Stimulated activated CD4-positive, alpha-beta T cell treated with anti-CD3 and anti-CD28 coated beads, Interleukin-12 subunit alpha, Interleukin-12 subunit beta, amount 100 ng/mL, for 48 hours (primary cell): ENCODE measurements around the gene ARID1A.
"Not testable (repeated sequence)": the region's sequence is repeated elsewhere in the genome, so short reads cannot be mapped to it uniquely, and the experiment has no call there.

ENCODE experiments used
- DNase-seq, 3 donors: peaks; one replicate each; pipeline ENCODE4 v3.0.0-alpha.2; 2020; ENCODE audit warnings: low read depth in 2 of 3, low spot score in 1 of 3

Gene ARID1A

DNA sequence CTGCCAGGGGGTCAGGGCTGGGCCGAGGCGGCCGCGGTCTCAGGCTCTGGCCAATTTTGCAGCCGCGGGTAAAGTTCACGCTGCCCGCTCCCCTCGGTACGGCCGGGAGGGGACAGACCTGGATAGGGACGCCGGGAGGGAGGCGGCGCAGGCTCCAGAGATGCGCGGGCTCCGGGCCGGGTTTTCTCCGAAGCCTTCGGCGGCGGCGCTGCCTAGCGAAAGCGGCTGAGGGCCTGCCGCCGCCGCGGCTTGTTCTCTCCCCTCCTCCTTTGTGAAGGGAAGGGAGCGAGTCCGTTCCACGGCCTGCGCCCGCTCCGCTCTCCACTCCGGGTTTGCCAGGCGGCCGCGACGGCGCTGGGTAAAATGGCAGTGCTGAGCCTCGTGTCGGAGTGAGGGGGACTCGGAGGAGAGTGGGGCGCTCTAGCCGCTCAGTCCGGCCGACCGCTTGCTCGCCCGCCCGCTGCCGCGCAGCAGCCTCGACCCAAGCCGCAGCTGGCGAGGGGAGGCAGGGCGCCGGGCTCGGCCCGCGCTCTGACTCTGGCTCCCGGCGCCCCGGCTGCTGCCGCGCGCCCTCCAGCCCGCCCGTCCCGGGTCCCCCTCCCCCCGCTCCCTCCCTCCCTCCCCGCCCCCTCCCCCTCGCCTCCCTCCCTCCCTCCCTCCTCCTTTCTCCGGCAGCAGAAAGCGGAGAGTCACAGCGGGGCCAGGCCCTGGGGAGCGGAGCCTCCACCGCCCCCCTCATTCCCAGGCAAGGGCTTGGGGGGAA, at the start of gene ARID1A:
ARID1A (plus strand) TSS at position 660 of the 763 bp plus-strand sequence. CDS start 389 bp downstream, outside the sequence.
- peak; percentile 88 to 90 (median 88) for DNase-seq

DNA sequence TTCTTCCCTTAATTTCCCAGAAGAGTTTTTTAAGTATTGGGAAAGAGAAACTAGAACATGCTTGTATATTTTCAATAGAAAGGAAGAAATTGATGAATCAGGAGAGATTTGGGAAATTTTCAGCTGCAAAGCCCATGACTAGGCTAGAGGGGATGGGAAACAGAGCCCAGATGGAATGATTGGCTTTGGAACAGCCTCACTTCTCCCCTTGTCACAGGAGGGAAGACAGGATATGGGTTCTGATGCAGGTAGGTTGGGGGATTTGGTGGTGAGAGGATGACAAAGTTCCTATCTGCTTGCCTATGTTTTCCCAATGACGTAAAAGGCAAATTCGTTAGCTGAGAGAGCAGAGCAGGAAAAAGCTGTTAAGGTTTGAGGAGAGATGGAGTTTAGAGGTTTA, 31.0 kb upstream of the ARID1A start:
- no peak for DNase-seq

DNA sequence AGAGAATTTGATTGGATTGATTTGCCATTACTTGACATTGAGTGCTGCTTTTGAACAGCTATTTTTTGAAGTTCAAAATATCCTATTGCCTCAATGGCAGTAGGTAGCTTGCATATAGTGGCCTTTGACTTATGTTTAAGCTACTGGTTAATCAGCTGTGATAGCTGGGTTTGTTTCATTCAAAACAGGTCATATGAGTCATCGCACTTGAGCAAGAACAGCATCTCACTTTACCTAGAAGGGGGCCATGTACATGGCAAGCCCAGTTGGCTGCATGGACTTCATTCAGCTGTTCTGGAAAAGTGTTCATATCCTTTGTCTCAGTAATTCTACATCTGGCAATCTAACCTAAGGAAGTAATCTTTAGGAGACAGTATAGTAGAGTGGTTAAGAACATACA, 29.0 kb upstream of the ARID1A start:
- DNase-seq, result no peak

DNA sequence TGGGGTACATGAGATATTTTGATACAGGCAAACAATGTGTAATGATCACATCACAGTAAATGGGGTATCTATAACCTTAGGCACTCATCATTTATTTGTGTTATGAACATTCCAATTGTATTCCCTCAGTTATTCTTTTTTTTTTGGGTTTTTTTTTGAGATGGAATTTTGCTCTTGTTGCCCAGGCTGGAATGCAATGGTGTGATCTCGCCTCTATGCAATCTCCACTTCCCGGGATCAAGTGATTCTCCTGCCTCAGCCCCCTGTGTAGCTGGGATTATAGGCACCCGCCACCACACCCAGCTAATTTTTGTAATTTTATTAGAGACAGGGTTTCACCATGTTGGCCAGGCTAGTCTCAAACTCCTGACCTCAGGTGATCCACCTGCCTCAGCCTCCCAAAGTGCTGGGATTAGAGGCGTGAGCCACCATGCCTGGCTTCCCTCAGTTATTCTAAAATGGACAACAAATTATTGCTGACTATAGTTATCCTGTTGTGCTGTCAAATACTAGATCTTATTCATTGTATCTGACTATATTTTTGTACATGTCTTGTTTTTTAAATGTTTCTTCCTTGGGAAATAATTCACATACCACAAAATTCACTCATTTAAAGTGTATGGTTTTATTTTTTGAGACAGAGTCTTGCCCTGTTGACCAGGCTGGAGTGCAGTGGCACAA, 27.6 kb upstream of the ARID1A start:
- not testable (repeated sequence) for DNase-seq

DNA sequence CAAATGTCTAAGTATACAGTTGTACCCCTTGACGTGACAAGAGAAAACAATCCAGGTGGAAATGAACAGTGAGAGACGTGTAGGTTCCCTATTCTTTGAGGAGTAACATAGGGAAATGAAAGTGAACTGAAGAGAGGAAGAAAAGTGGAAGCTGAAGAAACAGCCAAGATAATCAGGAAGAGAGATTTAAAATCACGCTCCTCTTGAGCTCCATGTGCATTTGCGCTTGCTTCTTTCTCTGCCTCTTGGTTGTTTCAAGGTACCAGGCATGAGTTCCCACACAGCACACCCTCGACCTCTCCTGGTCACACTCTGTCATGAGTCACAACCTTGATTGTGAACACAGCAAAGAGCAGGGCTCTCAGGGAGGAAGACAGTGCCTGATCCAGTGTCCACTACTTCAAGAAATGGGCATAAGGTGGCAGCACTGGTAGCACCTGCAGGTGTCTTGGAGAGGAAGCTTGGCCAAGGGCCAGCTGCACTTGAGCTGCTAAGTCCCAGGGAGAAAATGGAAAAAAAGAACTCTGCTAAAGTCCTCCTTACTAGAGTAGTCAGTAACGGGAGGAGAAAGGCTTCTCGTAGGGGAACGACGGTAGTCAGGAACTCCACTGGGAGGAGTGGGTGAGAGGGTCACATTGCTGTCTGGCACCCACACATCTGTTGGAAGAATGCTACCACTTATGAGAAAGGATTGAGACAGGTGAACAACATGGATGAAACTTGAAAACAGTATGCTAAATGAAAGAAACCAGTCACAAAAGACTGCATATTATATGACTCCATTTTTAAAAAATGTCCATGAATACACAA, 18.3 kb upstream of the ARID1A start:
- DNase-seq, result peak in 1 of 3 donors; percentile 31

DNA sequence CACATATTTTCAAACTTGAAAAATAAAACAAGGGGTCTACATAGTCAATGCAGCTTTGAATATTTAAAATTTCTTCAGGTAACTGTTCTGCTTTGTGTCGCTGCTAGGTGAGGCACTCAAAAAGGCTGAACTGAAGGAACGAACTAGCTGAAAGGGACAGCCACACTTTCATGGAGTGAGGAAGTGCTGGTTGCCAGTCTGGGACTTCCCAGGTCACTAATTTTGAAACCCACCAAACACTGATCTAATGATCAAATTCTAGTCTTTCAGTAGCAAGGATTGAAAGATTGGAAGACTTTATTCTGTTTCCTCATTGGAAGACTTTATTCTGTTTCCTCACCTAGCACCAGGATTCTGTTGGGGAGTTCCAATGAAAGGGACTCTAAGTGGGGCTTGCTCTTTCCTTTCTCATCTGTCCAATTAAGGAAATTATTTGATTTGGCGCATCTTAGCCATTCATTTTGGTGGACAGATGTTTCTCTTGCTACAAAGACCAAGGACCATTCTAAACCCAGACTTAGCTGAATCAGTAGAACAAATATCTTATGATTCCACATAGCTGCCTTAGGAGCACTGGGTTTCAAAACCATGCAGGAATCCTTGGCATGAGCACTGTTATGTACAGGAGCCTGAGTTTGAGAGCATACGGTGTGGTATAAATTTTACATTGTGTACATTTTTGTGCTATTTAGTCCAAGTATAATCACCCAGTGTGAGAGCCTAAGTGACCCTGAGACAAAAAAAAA, 10.9 kb upstream of the ARID1A start:
- DNase-seq, result no peak

DNA sequence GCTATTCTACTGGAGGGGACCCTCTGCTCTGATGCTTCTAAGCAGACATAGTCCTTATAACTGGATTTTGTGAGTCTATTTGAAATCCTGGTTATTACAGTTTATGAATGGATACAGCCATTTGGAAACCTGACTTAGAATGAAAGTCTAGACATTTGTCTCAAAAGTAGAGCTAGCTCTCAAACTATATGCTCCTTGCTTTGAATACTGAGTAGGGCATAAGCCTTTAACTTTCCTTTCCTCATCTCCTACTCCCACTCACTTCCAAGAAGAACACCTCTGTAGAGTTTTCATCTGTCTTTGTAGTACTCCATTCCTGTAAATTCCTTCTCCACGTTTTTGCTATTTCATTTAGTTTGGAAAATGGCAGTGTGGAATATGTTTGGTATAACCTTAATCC, 9.0 kb upstream of the ARID1A start:
- no peak for DNase-seq

DNA sequence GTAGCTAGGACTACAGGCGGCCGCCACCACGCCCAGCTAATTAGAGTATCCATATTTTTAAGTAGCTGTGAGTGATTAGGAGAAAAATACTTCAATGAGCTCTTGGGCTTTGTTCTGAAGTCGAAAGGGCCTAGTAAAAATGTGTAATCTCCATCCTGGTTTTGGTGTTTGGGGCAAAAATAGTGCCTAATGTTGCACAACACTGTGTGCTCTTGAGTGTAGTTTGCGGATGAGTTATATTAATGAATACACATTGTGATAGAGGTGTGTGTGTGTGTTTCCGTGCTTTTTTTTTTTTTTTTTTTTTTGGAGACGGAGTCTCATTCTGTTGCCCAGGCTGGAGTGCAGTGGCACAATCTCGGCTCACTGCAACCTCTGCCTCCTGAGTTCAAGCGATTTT, 6.3 kb upstream of the ARID1A start:
- no peak for DNase-seq

DNA sequence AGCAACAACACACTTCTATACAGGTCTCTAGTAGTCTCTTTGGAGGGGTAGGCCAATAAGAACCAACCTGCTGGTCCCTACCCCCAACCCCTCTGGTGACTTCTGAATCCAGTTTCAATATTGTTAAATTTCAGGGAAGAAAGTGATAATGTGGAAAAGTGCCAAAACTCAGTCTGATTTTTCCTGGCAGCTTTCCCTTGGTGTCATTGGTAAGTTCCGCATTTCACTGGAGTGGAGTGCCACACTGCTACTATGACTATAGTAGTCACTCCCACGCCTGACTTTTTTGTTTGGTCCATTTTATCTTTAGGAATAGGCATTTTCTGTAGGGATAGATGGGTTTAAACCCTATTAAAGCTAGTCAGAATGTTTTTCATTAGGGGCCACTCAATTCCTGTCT, 5.7 kb upstream of the ARID1A start:
- DNase-seq, result no peak

DNA sequence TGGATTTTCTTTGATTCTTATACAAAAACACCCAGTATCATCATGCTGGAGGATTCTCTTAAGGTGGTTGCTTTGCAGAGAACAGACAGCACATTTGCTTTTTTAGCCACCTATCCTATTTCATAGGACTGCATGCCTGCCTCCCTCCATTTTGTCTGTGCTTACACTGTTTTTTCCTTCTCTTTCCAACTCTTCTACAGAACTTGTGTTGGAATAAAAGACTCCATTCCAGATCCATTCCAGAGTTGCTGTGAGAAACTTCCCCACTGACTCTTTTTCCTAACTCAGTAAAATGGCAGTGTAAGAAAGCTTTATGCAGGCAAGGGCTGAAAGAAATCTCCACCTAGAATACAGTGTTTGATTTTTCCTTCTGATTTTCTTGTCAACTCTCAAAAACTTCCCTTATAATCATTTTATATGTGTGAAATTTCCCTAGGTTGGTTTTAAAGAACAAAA, 5.2 kb upstream of the ARID1A start:
- DNase-seq, result no peak

DNA sequence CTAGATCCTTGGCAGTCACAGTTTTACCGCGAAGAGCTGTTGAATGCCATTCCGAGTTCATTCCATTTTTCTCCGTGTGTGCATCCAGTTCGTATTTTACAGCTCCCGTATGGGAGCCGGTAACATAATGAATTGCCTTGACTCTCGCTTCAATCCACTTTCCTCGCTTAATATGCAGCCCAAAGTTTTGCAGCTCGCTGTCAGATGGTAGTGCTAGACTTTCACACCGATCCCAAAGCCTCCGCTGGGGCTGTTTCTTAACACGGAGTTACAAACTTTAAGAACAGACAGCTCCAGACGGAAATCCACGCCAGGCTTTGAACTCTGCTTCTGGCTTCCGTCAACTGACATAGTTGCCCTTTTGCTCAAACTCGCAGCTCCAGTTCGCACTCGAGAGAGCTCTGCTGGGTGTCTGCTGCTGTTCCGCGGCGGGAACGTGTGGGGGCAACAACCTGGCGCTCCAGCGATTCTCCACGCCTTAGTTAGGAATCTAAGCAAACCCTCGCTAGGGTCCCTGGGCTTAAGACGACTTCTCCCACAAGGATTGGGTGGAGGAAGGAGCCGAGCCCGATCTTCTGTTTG, 3.5 kb upstream of the ARID1A start:
- DNase-seq, result peak; percentile 61 to 73 (median 68)

DNA sequence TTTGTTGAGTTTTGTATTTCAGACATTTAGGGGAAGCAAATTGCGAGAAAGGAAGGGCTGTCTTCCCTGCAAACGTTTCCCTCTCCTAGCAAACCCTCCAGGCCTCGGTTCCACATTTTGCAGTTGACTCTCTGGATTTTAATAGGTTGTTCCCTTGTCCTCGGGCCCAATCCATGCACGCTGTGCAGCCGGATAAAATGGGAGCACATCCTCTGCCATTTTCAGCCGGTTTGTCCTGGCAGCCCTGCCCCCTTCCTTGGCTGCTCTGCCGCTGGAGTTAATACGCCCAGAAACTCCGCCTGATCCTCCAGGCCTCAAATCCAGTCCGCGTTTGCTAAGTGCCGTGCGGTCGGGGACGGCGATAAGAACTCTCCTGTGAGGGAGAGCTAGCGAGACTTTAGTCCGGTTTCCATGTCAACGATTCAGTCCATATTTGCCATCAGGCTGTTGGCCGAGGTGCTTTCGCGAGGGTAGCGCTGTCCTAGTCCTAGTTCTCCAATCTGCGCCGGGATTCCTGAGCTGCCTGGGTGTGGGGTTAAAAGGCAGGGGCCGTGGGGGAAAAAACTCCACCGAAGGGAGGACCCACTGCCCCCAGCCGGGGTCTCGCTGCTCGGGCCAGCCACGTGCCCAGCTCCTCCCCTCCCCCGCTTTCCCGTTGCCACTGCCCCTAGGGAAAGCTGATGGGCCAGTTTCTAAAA, 2.9 kb upstream of the ARID1A start:
- peak; percentile 87 to 88 (median 88) for DNase-seq

DNA sequence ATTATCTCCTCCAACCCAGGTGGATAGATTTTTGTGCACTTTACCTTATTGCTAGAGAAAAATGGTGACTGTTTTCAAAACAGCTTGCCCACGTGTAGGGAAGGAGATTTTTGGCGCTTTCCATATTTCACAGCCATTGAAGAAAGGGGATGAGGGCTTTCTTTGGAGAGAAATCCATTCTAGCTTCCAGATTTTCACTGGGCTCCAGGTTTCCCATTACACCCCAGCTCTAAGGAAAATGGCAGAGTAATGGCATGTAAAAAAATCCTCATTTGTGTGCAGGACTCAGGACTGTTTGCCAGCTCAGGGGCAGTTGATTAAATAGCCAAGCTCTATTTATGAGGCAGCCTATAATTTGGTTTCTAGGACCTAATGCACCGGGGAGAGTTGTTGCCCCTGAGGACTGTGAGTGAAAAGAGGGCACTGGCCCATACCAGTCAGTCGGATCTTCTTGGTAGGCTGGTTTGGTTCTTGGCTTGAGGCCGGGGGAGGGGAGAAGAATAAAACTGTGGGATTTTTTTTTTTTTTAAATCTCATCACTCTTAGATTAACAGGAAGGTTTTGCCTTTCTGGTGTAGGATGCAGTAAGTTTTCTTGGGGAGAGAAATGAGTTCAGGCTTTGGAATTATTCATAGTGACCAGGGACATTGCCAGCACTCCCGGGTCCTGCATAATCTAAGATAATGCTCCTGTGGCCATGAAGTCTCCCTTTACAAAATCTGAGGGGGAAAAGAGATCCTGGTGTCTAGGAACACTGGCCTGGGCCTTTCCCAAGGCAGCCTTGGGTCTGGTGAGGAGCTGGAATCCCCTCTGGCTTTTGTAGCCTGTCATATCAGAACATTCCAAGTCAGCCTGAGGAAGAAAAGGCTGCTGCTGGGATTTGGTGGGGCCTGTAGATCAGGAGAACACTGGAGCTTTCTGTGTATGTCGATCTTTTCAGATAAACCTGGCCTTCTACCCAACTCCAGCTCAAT, 1.9 kb upstream of the ARID1A start:
- no peak for DNase-seq

DNA sequence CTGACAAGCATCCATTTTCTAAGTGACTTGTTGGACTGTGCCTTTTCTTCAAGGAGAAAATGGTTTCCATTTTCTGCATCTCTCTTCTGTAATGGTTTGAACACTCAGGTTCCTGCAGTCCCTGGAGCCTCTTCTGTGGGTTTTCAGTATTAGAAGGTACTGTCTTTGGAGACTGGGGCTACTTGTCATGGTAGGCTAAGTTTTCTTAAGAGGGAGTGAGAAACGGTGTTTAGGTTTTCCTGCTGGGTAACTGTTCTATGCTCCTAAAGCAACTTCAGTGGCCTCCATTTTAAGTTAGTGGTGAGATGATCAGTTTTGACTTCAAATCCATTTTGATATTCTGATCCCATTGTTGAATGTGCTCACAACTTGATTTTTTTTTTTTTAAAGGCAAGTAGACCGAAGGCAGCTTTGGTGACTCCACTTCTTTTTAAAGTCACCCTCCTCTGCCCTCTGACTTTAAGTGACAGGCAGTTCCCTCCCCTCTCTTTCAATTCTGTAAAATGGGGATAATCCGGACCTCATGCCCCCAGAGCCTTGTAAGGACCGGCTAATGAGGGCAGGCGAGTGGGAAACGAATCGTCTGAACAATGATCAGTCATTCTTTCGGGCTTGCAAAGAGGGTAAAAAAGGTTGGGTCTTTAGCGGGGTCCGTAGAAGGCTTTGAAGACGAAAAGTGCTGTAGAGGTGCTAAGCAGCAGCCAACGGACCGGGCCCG, 1.0 kb upstream of the ARID1A start:
- DNase-seq, result no peak

DNA sequence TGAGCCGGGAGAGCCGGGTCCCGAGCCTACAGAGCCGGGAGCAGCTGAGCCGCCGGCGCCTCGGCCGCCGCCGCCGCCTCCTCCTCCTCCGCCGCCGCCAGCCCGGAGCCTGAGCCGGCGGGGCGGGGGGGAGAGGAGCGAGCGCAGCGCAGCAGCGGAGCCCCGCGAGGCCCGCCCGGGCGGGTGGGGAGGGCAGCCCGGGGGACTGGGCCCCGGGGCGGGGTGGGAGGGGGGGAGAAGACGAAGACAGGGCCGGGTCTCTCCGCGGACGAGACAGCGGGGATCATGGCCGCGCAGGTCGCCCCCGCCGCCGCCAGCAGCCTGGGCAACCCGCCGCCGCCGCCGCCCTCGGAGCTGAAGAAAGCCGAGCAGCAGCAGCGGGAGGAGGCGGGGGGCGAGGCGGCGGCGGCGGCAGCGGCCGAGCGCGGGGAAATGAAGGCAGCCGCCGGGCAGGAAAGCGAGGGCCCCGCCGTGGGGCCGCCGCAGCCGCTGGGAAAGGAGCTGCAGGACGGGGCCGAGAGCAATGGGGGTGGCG, 371 bp downstream of the ARID1A start:
- no peak for DNase-seq

DNA sequence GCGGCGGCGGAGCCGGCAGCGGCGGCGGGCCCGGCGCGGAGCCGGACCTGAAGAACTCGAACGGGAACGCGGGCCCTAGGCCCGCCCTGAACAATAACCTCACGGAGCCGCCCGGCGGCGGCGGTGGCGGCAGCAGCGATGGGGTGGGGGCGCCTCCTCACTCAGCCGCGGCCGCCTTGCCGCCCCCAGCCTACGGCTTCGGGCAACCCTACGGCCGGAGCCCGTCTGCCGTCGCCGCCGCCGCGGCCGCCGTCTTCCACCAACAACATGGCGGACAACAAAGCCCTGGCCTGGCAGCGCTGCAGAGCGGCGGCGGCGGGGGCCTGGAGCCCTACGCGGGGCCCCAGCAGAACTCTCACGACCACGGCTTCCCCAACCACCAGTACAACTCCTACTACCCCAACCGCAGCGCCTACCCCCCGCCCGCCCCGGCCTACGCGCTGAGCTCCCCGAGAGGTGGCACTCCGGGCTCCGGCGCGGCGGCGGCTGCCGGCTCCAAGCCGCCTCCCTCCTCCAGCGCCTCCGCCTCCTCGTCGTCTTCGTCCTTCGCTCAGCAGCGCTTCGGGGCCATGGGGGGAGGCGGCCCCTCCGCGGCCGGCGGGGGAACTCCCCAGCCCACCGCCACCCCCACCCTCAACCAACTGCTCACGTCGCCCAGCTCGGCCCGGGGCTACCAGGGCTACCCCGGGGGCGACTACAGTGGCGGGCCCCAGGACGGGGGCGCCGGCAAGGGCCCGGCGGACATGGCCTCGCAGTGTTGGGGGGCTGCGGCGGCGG, 1.0 kb downstream of the ARID1A start:
- DNase-seq, result peak in 1 of 3 donors; percentile 53

DNA sequence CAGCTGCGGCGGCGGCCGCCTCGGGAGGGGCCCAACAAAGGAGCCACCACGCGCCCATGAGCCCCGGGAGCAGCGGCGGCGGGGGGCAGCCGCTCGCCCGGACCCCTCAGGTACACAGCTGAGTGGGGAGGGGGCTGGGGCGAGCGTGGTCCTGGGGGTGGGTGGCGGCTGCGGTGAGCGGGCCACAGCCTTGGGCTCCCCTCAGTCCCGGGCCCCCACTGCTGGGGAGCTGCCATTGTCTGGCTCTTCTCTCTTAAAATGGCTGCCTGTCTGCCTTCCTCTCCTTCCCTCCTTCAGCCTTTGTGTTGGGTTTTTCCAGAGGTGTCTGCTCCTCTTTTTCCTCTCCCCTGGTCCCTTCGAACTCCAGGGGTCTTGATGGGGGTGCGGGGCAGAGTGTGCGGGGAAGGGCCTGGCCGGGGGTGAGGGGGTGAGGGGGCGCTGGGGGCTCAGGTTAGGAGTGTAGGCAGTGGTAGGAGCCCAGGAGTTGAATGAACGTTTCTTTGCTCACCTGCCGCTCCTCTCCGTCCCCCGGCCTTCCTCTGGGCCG, 1.7 kb downstream of the ARID1A start:
- no peak for DNase-seq
